ENCODE results near the gene POC1B.

DNA sequence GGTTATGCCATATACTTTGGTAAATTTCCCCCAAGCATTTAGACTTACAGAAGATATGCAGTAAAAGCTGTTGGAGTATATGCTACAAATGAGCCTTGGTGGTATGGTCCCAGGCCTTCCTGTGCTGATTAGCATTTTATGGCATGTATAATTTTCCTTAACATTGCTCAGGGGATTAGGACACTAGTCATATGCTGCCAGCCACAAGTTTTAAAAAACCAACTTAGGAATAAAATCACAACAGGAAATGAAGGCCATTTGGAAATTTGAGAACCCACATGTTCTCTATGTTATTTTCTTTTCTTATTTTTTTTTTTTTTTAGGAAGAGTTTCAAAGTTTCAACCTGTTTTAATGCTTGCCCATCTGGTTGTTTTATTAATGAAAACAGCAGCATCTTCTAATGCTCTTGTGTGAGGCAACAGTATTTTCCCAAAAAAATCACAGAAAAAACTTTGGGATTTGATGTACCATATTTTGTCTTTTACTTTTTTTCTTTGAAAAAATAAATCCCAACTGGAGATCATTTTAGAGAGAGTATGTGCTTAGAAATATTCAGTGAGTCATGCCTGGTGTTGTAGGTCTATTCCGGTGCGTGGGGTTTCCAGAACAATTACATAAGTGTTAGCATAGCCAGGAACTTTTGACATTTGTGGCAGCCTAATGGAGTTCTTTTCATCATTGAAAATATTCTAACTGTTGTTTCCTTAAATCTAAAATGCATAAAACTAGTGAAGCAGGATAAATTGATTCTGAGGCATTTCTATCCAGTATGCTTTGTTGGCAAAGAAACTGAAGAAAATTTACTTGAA, 151.9 kb downstream of the POC1B start:
- TF ChIP-seq, protein P1, sequence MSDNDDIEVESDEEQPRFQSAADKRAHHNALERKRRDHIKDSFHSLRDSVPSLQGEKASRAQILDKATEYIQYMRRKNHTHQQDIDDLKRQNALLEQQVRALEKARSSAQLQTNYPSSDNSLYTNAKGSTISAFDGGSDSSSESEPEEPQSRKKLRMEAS (IDR thresholded peaks at IDR 0.05; ENCODE audit: low read depth, low read length): no peak
- TF ChIP-seq, protein P2, sequence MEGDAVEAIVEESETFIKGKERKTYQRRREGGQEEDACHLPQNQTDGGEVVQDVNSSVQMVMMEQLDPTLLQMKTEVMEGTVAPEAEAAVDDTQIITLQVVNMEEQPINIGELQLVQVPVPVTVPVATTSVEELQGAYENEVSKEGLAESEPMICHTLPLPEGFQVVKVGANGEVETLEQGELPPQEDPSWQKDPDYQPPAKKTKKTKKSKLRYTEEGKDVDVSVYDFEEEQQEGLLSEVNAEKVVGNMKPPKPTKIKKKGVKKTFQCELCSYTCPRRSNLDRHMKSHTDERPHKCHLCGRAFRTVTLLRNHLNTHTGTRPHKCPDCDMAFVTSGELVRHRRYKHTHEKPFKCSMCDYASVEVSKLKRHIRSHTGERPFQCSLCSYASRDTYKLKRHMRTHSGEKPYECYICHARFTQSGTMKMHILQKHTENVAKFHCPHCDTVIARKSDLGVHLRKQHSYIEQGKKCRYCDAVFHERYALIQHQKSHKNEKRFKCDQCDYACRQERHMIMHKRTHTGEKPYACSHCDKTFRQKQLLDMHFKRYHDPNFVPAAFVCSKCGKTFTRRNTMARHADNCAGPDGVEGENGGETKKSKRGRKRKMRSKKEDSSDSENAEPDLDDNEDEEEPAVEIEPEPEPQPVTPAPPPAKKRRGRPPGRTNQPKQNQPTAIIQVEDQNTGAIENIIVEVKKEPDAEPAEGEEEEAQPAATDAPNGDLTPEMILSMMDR (IDR thresholded peaks at IDR 0.05; ENCODE audit: low read depth, low read length): no peak

Data from NB4 (cell line).